ENCODE measurements around the gene APOL1.

- no peak for TF ChIP-seq CTCF (IDR thresholded peaks at IDR 0.05)
- no peak for TF ChIP-seq POLR2A (IDR thresholded peaks at IDR 0.05)
- no peak for TF ChIP-seq POLR2AphosphoS5 (IDR thresholded peaks at IDR 0.05)
Measured at GRCh38 chr22:36257948-36258670, 5.2 kb downstream of the APOL1 start.

Measured in upper lobe of left lung (tissue), 4 donors.